Fibroblast of skin of back (primary cell): ENCODE results near the gene PFN1.
"Not testable (repeated sequence)": the region's sequence is repeated elsewhere in the genome, so short reads cannot be mapped to it uniquely, and the experiment has no call there.

Experiments used
- DNase-seq: peaks from one replicate; pipeline ENCODE4 v3.0.0-alpha.2; 2013

PFN1 gene

GRCh38 chr17:4945176-4945943, 3.0 kb downstream of the PFN1 start:
- DNase-seq = peak; percentile 93

- DNase-seq = no peak
These were observed 3.7 kb downstream of the PFN1 start for GRCh38 chr17:4944554-4945175.

- no peak for DNase-seq
These were observed 4.2 kb downstream of the PFN1 start for GRCh38 chr17:4944163-4944553.

- no peak for DNase-seq
These were observed 5.4 kb downstream of the PFN1 start for GRCh38 chr17:4942760-4943508.

GRCh38 chr17:4941319-4941610, 7.1 kb downstream of the PFN1 start:
- no peak for DNase-seq

- no peak for DNase-seq
These were observed 7.6 kb downstream of the PFN1 start for GRCh38 chr17:4940555-4941318.

DNA sequence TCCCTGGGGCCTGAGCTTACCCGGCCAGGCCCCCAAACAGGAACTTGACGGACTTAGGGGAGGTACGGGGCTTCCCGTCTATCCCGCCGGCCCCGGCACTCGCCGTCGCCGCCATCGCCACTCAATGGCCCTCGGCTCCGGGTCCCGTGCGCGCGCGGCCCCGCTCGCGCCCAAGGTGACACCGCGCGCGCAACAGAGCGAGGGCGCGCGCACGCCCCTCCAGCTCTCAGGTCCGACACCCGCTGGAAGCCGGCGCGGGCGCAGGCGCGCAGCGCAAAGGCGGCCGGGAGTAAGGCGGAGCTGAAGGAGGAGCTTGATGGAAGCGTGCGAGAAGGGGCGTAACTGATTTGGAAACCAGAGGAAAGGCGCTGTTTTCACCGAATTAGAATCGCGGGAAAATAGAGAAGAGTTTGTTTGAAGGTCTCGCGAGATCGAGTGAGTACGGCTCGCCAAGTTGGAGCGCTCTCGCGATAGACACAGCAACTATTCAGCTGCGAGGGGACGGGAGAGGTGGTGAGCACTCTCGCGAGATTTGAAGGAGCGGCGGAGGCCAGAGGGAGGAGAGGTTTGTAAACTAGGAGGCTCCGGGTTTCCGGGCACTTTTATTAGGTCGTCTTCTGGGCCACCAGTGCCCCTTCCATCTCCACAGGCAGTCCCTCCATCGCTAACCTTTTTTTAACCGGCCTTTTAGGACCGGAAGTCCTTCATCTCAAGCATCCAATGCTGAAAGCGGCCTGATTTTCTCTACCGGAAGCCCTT, 8.4 kb downstream of the PFN1 start, which contains the start of the genes RNF167 and SLC25A11:
TSS of gene RNF167 (plus strand) at position 473 of the 759 bp plus-strand sequence. CDS start 642 bp downstream, outside the sequence.
TSS of gene SLC25A11 (minus strand) at position 251 of the 759 bp plus-strand sequence. CDS start at position 115, 136 bp downstream.
- DNase-seq = peak; percentile 100

- DNase-seq = no peak
These were observed 8.9 kb downstream of the PFN1 start for GRCh38 chr17:4939546-4939795.

GRCh38 chr17:4938688-4939545, 9.4 kb downstream of the PFN1 start:
- no peak for DNase-seq

GRCh38 chr17:4938069-4938491, 10.2 kb downstream of the PFN1 start:
- no peak for DNase-seq

DNA sequence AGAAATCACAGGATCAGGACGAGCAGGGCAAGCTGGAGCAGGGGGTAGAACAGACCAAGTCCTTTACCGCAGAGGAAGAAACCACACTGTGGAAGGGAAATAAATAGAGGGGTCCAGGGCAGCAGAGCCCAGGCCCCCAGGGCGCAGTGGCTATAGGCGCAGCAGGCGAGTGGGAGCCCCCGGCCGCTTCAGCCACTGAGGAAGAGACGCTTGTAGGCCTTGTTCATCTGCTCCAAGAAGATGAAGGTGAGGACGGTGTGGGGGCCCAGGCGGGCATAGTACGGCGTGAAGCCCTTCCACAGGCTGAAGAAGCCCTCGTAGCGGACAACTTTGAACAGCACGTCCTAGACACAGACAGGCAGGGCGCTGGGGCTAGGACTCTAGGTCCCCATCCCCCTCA, 10.8 kb downstream of the PFN1 start:
- DNase-seq = no peak

- no peak for DNase-seq
These were observed 11.9 kb downstream of the PFN1 start for GRCh38 chr17:4936436-4936835.

DNA sequence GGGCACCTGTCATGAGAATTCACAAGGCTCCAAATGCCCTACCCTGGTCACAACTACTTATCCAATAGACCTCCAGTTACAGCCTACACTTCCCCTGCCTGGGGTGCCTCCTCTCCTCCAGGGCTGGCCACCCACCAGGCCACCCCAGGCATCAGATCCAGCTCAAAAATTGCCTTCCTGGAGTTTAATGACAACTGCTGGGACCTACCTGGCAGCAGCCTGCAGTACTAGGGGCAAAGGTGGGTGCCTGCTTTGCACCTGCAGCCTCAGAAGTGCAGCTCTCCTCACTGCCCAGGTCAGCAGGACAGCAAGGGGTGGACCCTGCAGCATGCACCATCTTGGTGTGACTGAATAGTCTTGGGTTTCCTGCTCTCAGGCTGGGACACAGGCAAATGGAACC, 12.7 kb downstream of the PFN1 start:
- no peak for DNase-seq

- DNase-seq = peak; percentile 53
These were observed 14.0 kb downstream of the PFN1 start for GRCh38 chr17:4934173-4934979.

- no peak for DNase-seq
These were observed 14.7 kb downstream of the PFN1 start for GRCh38 chr17:4933646-4934045.

DNA sequence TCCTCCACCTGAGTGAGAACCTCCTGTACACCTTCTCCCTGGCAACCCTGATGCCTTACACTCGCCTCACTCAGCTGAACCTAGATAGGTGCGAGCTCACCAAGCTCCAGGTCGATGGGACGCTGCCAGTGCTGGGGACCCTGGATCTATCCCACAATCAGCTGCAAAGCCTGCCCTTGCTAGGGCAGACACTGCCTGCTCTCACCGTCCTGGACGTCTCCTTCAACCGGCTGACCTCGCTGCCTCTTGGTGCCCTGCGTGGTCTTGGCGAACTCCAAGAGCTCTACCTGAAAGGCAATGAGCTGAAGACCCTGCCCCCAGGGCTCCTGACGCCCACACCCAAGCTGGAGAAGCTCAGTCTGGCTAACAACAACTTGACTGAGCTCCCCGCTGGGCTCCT, 15.6 kb downstream of the PFN1 start:
- no peak for DNase-seq

GRCh38 chr17:4931963-4932362, 16.4 kb downstream of the PFN1 start, which contains the start of gene GP1BA:
TSS of gene GP1BA (plus strand) at chr17:4932277. CDS start at chr17:4932605, 328 bp downstream.
- DNase-seq = no peak

DNA sequence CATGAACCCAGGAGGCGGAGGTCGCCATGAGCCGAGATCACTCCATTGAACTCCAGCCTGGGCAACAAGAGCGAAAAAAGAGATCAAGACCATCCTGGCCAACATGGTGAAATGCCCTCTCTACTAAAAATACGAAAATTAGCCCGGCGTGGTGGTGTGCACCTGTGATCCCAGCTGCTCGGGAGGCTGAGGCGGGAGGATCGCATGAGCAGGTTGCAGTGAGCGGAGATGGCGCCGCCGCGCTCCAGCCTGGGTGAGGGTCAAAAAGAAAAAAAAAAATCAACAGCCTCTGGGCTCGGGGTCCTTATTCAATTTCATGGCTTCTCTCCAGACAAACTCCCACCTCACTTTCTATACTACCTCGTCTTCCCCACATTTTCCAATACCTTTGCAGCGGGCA, 19.4 kb downstream of the PFN1 start:
- DNase-seq = no peak

GRCh38 chr17:4926577-4927335, 21.6 kb downstream of the PFN1 start:
- not testable (repeated sequence) for DNase-seq
